Astrocyte (in vitro differentiated cells and primary cell): ENCODE measurements around the gene PEX5L.

Experiments used
- CTCF ChIP-seq: IDR thresholded peaks from 2 replicates; pipeline ENCODE4 v1.5.1; 2011; ENCODE audit warnings: low read depth, mild to moderate bottlenecking, inconsistent platforms, low read length, moderate library complexity; ENCODE audit not compliant: insufficient read depth
- EZH2 ChIP-seq: IDR thresholded peaks from 2 replicates; pipeline ENCODE4 v1.6.1; 2012; ENCODE audit warnings: mild to moderate bottlenecking, low read length, inconsistent platforms; ENCODE audit not compliant: insufficient read depth

DNA sequence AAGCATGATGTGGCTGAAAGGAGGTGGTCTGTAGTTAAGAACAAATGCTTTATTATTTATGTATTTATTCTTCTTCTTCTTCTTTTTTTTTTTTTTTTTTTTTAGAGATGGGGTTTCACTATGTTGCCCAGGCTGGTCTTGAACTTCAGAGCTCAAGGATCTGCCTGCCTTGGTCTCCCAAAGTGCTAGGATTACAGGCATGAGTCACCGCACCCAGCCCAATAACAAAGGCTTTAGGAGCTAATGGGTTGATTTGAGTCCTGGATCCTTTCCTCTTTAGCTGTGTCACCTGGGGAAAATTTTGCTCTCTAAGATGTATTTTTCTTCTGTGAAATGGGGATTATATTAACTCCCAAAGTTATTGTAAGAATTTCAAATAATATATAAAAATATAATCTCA lies 168.8 kb downstream of the PEX5L start:
- no peak for TF ChIP-seq CTCF
- no peak for TF ChIP-seq EZH2
